Left lung (tissue), 10 donors: ENCODE data around the gene UNG. TPM values are rescaled to one million over a fixed set of nuclear protein-coding genes. Genes with fewer than 3 reads are reported as not detected.

Experiments
- ATAC-seq: fragments of 200-7000 bp; cut with Tn5 transposase; one replicate; pipeline ENCODE4 v1.9.1; 2020; ENCODE audit warnings: moderate library complexity
- DNase-seq, 4 donors: peaks; one replicate each; pipeline ENCODE4 v3.0.0-alpha.2; 2013 to 2020
- H3K27ac ChIP-seq, 2 donors: fragments of 200-600 bp; sonication (generic) in 1 of 2; one replicate each; pipeline versions ENCODE4 v1.5.0 to v1.8.0; 2020 to 2021
- H3K27me3 ChIP-seq, 2 donors: fragments of 200-600 bp; sonication (generic) in 1 of 2; one replicate each; pipeline versions ENCODE4 v1.5.0 to v1.8.0; 2020 to 2021
- H3K36me3 ChIP-seq, 2 donors: fragments of 200-600 bp; sonication (generic) in 1 of 2; one replicate each; pipeline versions ENCODE4 v1.5.0 to v1.8.0; 2020 to 2021
- H3K4me1 ChIP-seq, 2 donors: fragments of 200-600 bp; one replicate each; pipeline ENCODE4 v1.8.0; 2021
- H3K4me3 ChIP-seq, 2 donors: fragments of 200-600 bp; sonication (generic) in 1 of 2; one replicate each; pipeline versions ENCODE4 v1.5.0 to v1.8.0; 2020 to 2021; ENCODE audit warnings: mild to moderate bottlenecking in 1 of 2
- H3K9me3 ChIP-seq, 2 donors: fragments of 200-600 bp; sonication (generic) in 1 of 2; one replicate each; pipeline versions ENCODE4 v1.5.0 to v1.8.0; 2020 to 2021
- CTCF ChIP-seq, 2 donors: fragments of 200-600 bp; sonication (generic) in 1 of 2; IDR thresholded peaks; one replicate each; pipeline versions ENCODE4 v1.5.0 to v1.8.0; 2021; ENCODE audit warnings: antibody characterized with exemption in 2 of 2
- intact Hi-C, 2 donors: fragments of 100-400 bp; cut with DNase I; formaldehyde crosslinking; loops; one replicate each; pipeline versions ENCODE4 v1.11.2 to v1.14.2; 2022
- polyA plus RNA-seq, 6 donors: library from polyadenylated mRNA; unstranded; fragments of 120-200 nt; gene quantifications; one replicate each; pipeline ENCODE4 v1.2.1, GENCODE V29; 2013; ENCODE audit not compliant: insufficient read length in 6 of 6
- total RNA-seq, 2 donors: library from RNA; stranded (reverse); fragmentation: NEBNext Ultra II Directional; extraction: Animal tissue kit (Norgen Biotek cat#: 25700); gene quantifications; one replicate each; pipeline ENCODE4 v1.2.1, GENCODE V29; 2021
- donor health status: DM: no; HTN: yes; CAD: no.
- donor health status: DM: no; HTN: no; CAD: no.

UNG gene
- total and polyA plus RNA-seq, 8 donors = 22.4 to 55.7 (median 49.0) TPM

GRCh38 chr12:109102491-109102890, 5.1 kb downstream of the UNG start:
- TF ChIP-seq CTCF (IDR thresholded peaks at IDR 0.05) = no peak
- no peaks in the 10 kb centered on the region for H3K9me3 ChIP-seq
- intact Hi-C loops = no loop called here
- H3K4me3 ChIP-seq = no peak overlapping the region
- DNase-seq (no peak), ATAC-seq (no peak)
- peaks cover 2 to 23% of the 10 kb centered on the region in 2 donors for H3K4me1 ChIP-seq
- no peaks in the 10 kb centered on the region for H3K27me3 ChIP-seq
- H3K36me3 ChIP-seq = peaks cover 0 to 55% of the 10 kb centered on the region in 2 donors
- no peak overlapping the region for H3K27ac ChIP-seq

GRCh38 chr12:109105176-109105575, 7.8 kb downstream of the UNG start:
- Histone ChIP-seq H3K4me3 (no peak overlapping the region), H3K4me1 (peaks cover 0 to under 1% of the 10 kb centered on the region in 2 donors), H3K9me3 (no peaks in the 10 kb centered on the region), H3K27ac (no peak overlapping the region), H3K27me3 (no peaks in the 10 kb centered on the region), H3K36me3 (peaks cover 0 to 61% of the 10 kb centered on the region in 2 donors)
- TF ChIP-seq CTCF (IDR thresholded peaks at IDR 0.05) = no peak
- DNase-seq (no peak), ATAC-seq (no peak)
- intact Hi-C loops = no loop called here

GRCh38 chr12:109109746-109110350, 12.5 kb downstream of the UNG start:
- peak overlapping the region; percentile 75 to 79 for H3K27ac ChIP-seq
- no peaks in the 10 kb centered on the region for H3K27me3 ChIP-seq
- no peak for TF ChIP-seq CTCF (IDR thresholded peaks at IDR 0.05)
- peaks cover 0 to 27% of the 10 kb centered on the region in 2 donors for H3K36me3 ChIP-seq
- H3K9me3 ChIP-seq = no peaks in the 10 kb centered on the region
- H3K4me1 ChIP-seq = peaks cover 0 to 4% of the 10 kb centered on the region in 2 donors
- H3K4me3 ChIP-seq = no peak overlapping the region
- intact Hi-C loops = loop anchor here in 1 of 2 donors (10.0 kb wide), 1 partner anchor 275 kb away; no protein-coding TSS in a partner anchor
- ATAC-seq (no peak), DNase-seq (peak in 1 of 4 donors; percentile 61)

- H3K27me3 ChIP-seq = no peaks in the 10 kb centered on the region
- no peak for TF ChIP-seq CTCF (IDR thresholded peaks at IDR 0.05)
- peaks cover 0 to 15% of the 10 kb centered on the region in 2 donors for H3K36me3 ChIP-seq
- peak; percentile 81 to 93 (median 92) for DNase-seq
- peak overlapping the region; percentile 39 to 43 for H3K4me3 ChIP-seq
- peak overlapping the region; percentile 75 to 79 for H3K27ac ChIP-seq
- intact Hi-C loops = loop anchor here in 1 of 2 donors (10.0 kb wide), 1 partner anchor 274 kb away; no protein-coding TSS in a partner anchor
- H3K4me1 ChIP-seq = peaks cover 5 to 14% of the 10 kb centered on the region in 2 donors
- H3K9me3 ChIP-seq = no peaks in the 10 kb centered on the region
- ATAC-seq = peak; percentile 97
Measured at GRCh38 chr12:109110988-109111495, 13.6 kb downstream of the UNG start.

GRCh38 chr12:109112720-109113465, 15.5 kb downstream of the UNG start:
- intact Hi-C loops = loop anchor here in 1 of 2 donors (10.0 kb wide), 1 partner anchor 272 kb away; no protein-coding TSS in a partner anchor
- Histone ChIP-seq H3K4me1 (peaks cover 5 to 22% of the 10 kb centered on the region in 2 donors), H3K27me3 (no peaks in the 10 kb centered on the region), H3K27ac (no peak overlapping the region), H3K9me3 (no peaks in the 10 kb centered on the region), H3K36me3 (peaks cover 0 to 2% of the 10 kb centered on the region in 2 donors), H3K4me3 (no peak overlapping the region)
- ATAC-seq (no peak), DNase-seq (no peak)
- TF ChIP-seq CTCF (IDR thresholded peaks at IDR 0.05) = no peak
